GM18951 (cell line): ENCODE results near the gene SGCB.

Experiments
- POLR2A ChIP-seq: IDR thresholded peaks from 4 replicates; pipeline ENCODE4 v1.6.1; 2011; ENCODE audit warnings: mild to moderate bottlenecking; ENCODE audit not compliant: insufficient read length, insufficient read depth; ENCODE audit errors: extremely low read depth
- in situ Hi-C: fragments of 300-500 bp; cut with MboI; formaldehyde crosslinking; loops from one replicate; pipeline ENCODE4 v1.12.0; 2022; ENCODE audit warnings: low sequenced_read_pairs, mixed read lengths, inconsistent platforms; ENCODE audit not compliant: unreplicated experiment

Gene SGCB

DNA sequence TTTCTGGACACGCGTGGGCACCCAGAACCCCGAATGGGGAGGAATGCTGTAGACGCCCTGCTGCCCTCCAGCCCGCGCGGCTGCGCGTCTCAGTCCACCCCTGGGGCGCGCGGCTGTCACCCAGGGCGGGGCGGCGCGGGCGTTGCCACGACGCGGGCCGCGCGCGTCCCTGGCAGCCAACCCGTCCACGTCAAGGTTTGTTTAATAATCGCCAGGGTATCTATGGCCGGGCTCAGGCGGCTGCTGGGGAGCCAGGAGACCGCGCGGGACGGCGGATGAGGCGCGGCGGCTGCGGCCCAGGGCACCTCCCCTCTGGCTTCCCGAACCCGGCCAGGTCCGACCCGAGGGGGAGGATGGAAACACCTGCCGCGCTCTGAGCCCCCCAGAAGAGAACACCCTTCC lies 13.1 kb upstream of the SGCB start, which contains the start of gene SPATA18:
Gene SPATA18 (plus strand): TSS at position 92 of the 402 bp plus-strand sequence. CDS start 401 bp downstream, outside the sequence.
- no peak for TF ChIP-seq POLR2A
- in situ Hi-C loops = no loop called here

DNA sequence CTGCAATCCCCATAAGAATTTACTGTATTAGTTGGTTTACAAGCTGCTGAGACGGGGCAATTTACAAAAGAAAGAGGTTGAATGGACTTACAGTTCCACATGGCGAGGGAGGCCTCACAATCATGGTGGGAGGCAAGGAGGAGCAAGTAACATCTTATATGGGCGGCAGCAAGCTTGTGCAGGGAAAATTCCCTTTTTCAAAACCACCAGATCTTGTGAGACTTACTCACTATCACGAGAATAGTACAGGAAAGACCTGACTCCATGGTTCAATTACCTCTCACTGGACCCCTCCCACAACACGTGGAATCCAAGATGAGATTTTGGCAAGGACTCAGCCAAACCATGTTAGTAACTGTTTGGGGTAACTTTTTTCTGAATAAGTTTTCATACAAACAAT lies 11.2 kb upstream of the SGCB start:
- TF ChIP-seq POLR2A = no peak
- in situ Hi-C loops = no loop called here

DNA sequence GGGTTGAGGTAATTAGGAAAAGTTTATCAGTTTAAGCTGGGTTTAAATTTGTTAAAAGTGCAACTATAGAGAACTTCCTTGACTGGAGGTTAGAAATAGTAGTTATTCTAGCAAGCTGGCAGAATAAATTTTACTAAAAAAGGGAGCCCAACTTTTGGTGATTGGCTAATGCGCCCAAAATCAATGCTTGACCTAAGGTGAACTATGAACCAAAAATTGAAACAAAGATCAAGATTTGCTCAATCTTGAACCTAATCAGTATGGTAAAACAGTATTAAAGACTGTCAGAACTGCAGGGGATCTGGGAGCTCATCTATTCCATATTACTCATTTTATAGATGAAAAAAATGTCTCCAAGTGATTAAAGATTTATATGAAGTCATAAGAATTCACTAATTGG lies 6.9 kb upstream of the SGCB start:
- TF ChIP-seq POLR2A = no peak
- in situ Hi-C loops = no loop called here

DNA sequence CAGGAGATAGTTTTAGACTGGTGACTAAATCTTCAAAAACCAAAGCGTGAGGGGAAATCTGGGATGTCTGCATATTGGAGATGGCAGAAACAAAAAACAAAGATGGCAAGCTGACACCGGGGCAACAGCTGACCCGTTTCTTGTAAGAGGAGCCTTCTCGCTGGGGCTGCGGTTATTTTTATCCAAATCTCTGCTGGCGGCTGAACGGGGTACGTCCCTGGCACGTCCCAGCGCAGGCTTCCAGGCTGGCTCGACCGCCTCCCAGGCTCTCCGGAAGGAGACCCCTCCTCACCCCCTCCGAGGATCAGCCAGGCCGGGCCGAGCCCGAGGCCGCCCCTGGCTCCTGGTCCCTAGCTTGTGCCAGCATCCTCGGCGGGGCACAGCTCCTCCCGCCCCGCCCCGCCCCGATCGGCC lies 403 bp downstream of the SGCB start:
- in situ Hi-C loops = no loop called here
- no peak for TF ChIP-seq POLR2A

DNA sequence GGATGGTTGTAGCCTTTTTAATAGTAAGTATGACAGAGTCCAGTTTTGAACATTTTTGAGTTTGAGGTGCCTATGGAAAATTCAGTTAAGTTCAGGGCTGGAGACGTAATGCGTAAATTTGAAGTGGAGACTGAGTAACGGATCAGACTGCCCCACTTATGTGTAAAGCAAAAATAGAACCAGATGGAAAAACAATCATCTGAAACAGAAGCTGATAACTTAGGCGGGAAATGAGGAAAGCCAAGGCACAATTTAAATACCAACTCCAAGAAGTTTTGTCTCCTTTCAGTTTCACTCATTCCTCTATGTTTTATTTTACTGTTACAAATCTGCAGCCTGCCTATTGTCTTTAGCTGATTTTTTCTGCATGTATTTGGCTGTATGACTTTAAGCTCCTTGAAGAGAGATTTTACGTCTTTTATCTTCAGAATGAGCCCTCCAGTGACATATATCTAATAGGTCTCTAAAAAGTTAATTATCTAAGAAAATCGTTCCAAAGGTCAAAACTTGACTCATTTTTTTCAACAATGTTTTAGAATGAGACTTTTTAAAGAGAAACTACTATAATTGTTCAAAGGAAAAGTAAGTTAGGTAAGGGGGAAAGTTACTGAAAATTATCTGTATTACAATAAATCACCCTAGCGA lies 1.1 kb downstream of the SGCB start:
- in situ Hi-C loops = no loop called here
- TF ChIP-seq POLR2A = no peak

DNA sequence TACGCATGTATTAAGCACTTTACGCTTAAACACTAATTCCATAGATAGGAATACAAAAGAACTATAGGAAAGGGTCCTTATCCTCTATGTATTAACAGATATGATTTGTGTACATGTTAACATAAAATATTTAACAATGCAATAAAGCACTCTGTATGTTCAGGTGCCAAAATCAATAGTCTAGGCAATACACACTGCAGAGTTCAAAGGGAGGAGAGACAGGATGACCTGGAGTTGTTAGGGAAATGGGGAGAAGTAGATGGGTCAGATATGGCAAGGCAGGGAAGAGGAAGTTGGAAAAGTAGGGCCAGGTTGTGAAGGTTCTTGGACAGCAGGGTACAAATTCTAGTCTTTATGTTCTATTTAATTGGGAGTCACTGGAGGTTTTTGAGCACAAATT lies 2.9 kb downstream of the SGCB start:
- TF ChIP-seq POLR2A = no peak
- in situ Hi-C loops = no loop called here

DNA sequence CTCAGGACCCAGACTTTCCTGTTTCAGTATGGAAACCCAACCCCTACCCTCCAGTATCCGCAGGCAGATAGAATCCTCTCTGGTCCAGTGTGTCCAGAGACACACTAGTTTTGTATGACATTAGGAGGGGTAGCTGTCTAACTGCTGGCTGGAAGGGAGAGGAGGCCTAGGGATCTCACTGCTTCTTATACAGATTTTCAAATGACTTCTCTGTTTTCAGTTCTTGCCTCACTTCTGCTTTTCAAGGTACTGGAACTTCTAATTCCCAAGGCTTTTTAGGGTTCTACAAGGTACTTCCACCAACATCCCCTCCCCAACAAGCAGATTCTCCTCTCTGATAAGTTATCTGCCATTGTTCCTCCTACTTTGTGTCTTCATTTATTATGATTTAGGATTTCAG lies 6.1 kb downstream of the SGCB start:
- no peak for TF ChIP-seq POLR2A
- in situ Hi-C loops = no loop called here

DNA sequence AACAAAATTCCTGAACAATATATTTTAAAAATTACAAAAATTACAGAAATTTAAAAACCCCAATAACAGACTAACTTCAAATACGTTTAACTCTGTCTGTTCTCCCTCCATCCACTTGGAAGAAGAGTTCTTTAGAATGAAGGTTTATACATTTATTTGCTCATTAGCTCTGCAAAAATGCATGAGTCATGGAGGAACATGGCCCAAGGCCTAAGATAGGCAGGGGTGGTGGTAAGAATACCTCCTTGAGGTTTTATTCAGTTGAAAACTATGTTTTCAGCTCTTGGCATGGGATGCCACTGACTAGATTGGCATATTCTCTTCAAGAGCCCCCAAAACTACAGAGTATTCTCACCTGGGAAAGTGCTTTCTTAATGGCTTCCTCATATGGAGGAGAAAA lies 9.1 kb downstream of the SGCB start:
- in situ Hi-C loops = no loop called here
- no peak for TF ChIP-seq POLR2A

DNA sequence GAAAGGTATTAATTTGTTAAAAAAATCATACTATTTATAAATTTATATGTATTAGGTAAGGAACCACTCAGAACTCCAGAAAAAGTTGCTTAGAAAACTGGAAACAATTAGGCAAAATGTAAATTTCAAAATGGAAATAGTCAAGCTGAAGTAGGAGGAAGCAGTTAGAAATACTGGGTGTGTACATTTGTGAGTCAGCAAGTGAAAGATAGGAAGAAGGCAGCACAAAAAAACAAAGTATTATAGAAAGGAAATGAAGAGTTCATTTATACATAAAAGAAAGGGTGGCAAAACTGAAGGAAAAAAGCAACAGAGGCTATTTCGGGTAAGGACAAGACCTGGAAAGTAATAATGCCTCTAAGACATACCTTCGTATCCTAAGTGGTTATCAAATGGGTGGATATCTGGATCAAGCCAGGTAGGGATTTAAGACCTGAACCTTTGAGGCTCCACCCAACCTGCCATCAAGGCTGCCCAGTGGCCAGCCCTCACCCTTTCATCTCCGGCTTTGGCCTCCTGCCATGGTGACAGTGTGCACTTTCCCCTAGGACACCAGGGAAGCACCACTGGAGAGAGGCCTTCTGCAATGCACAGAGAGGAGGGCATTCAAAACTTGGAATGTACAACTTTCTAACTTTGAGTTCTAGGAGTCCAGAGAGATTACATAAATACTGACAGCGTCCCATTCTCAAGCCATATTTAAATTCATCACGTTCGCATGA lies 18.0 kb downstream of the SGCB start, which contains the start of gene LRRC66:
Gene LRRC66 (minus strand): TSS at position 428 of the 722 bp plus-strand sequence. CDS start 2,750 bp downstream, outside the sequence.
- in situ Hi-C loops = no loop called here
- TF ChIP-seq POLR2A = no peak

DNA sequence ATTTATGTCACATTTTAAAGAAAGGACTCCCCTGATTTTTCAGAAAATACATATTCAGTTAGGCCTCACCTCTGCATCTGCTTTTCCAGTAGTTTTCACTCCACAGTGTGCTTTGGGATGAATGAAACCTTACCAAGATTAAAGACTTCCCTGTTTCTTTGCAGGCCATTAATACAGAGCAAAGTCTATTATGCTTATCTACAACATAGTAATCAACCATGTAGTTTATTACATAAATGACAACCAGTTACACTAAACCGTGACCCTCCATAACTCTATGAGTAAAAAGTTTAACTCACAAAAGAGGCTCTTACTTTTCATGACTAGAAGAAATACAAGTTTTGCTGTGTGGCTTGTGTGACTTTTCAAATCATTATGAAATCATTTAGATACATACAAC lies 20.3 kb downstream of the SGCB start:
- in situ Hi-C loops = no loop called here
- no peak for TF ChIP-seq POLR2A

DNA sequence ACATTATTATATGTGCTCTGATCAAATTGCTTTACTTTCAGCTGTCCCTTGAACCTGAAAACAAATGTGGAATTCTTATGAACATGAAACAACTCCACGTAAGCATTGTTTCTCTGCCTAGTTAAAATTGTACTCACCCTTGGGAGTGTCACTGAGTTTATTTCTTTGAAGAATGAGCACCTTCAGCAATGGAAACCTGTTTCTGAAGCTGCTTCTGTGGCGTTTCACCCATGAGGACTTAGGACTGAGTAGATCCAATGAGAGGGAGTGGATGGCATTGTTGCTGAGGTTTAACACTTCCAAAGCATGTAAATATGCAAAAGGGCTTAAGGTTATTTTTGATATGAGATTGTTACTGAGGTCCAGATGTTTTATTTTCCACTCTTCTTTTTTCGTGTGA lies 21.1 kb downstream of the SGCB start:
- in situ Hi-C loops = no loop called here
- no peak for TF ChIP-seq POLR2A

DNA sequence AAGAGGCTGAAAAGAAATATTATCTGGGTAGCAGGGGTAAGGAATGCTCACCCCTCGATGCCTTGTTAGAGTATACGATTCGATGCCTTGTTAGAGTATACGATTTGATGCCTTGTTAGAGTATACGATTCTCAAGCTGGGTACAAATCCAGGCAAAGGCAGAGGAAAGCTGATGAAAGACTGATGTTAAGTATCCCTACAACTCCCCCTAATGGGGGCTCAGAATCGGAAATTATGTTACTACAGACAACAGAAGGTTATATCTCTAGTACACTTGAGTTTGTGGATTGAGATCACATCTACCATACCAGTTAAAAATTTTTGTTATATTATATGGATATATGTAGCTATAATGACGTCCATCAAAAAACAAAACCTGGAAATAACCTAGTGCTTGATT lies 22.7 kb downstream of the SGCB start:
- in situ Hi-C loops = no loop called here
- TF ChIP-seq POLR2A = no peak

DNA sequence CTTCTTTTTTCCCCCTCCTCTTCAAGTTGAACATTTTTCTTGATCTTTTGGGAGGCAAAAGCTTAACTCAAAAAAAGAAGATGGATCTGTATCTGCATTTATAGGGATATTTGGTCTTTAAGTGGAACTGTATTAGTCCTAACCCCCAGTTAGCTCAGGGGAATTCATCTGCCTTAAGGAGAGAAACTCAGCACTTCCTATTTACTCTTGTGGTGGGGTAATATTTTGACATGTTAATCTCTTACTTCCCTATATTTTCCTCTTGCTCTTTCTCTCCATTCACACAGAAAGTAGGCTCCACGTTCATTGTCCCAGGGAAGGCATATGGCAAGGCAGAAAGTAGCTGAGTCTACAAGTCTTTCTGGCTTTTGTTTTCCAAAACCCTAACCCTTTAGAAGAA lies 23.2 kb downstream of the SGCB start:
- TF ChIP-seq POLR2A = no peak
- in situ Hi-C loops = no loop called here

DNA sequence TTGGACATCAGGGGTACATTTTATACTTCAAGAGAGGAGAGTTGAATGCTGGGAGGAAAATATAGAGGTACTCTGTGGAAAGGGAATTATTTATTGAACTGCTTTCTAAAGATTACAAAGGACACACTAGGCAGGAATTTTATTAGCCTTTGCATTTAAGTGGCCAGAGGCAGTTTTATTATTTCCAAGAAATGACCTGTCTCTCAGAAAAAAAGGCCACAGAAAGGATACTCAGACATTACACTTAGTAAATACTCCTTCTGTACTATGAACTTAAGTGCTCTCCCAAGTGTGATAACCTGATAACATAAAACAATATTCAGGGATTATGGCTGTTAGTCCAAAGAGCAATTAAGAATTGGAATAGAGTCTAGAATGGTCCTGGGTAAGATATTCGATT lies 25.4 kb downstream of the SGCB start:
- no peak for TF ChIP-seq POLR2A
- in situ Hi-C loops = no loop called here

DNA sequence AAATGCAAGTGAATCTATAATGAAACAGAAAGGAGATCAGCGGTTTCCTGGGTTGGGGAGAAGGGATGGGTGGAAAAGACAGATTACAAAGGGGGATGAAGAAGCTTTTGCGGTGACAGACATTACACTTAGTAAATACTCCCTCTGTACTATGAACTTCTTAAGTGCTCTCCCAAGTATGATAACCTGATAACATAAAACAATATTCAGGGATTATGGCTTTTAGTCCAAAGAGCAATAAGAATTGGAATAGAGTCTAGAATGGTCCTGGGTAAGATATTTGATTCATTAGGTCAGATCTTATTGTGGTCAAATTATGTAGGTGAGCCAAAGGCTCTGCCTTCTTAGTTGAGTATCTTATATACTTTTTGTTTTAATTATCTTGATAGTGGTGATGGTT lies 27.1 kb downstream of the SGCB start:
- in situ Hi-C loops = no loop called here

DNA sequence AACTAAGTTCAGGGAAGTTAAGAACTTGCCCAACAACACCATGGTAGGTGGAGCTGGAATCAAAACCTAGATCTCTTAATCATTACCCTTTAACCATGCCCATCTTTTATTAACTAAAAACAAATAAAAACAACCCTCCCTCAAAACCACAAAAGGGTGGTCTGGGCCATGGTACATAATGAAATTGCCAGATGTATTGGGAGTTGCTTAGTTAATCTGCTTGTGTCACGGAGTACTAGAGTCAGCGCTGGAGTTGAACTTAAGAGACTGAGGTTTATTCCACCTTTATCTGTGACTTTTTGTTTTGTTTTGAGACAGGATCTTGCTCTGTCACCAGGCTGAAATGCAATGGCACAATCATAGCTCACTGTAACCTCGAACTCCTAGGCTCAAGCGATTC lies 31.2 kb downstream of the SGCB start:
- in situ Hi-C loops = no loop called here

More for the DNA sequence above, 27.1 kb downstream of the SGCB start:
- no peak for TF ChIP-seq POLR2A

More for the DNA sequence above, 31.2 kb downstream of the SGCB start:
- TF ChIP-seq POLR2A = no peak
